GM12878 (cell line): ENCODE measurements around the gene PRR14L. TPM values are rescaled to one million over a fixed set of nuclear protein-coding genes. Genes with fewer than 3 reads are reported as not detected.

Experiments
- ATAC-seq: fragments of 200-7000 bp; cut with Tn5 transposase; 3 replicates; pipeline ENCODE4 v1.9.1; 2020; ENCODE audit warnings: mild to moderate bottlenecking, moderate library complexity
- BruUV-seq: library from RNA; stranded (reverse); fragments of 400-500 nt; replicated peaks from 2 replicates; lab custom pipeline; 2021; lab: Mats Ljungman, UMichigan
- CTCF ChIA-PET: fragments of 300-600 bp; sonication (Branson Sonifier 250); formaldehyde crosslinking; extraction: SDS; loops from one replicate; lab custom pipeline; 2021; ENCODE audit warnings: inconsistent platforms; lab: Yijun Ruan, JAX
- POLR2A ChIA-PET: fragments of 350-600 bp; formaldehyde crosslinking; extraction: SDS; loops from one replicate; lab custom pipeline; 2021; ENCODE audit warnings: inconsistent platforms; lab: Charles Lee
- RAD21 ChIA-PET: fragments of 300-600 bp; sonication (Branson Sonifier 250); formaldehyde crosslinking; loops from one replicate; lab custom pipeline; 2023; ENCODE audit warnings: antibody characterized with exemption; ENCODE audit not compliant: unreplicated experiment; lab: Charles Lee
- SMC1A ChIA-PET: fragments of 300-600 bp; sonication (Branson Sonifier 250); formaldehyde crosslinking; loops from one replicate; lab custom pipeline; 2023; ENCODE audit not compliant: unreplicated experiment, uncharacterized antibody; lab: Charles Lee
- DNase-seq: peaks from one replicate; pipeline ENCODE4 v3.0.0-alpha.2; 2011; ENCODE audit warnings: low read depth, low spot score
- FAIRE-seq: peaks from 3 replicates; lab custom pipeline; 2011; peaks lifted over from hg19 to GRCh38; lab: Jason Lieb, UNC
- H2AFZ ChIP-seq: 2 replicates; pipeline ENCODE4 v1.6.0; 2011; ENCODE audit warnings: low read depth, low read length, control low read depth; ENCODE audit not compliant: control insufficient read depth
- H3K27ac ChIP-seq: 2 replicates; pipeline ENCODE4 v1.5.1; 2011; ENCODE audit warnings: control low read depth; ENCODE audit not compliant: control insufficient read depth, insufficient read depth
- H3K27me3 ChIP-seq, 2 experiments: replicated peaks in 1 of 2; 2 replicates each; pipeline versions ENCODE4 v1.6.0 to v1.6.1; 2011; ENCODE audit warnings: low read length in 1 of 2; ENCODE audit not compliant: control insufficient read depth in 2 of 2, insufficient read depth in 2 of 2
- H3K36me3 ChIP-seq, 2 experiments: 2 replicates each; pipeline ENCODE4 v1.5.1; 2011; ENCODE audit warnings: low read length in 1 of 2; ENCODE audit not compliant: control insufficient read depth in 2 of 2, insufficient read depth in 2 of 2
- H3K4me1 ChIP-seq: 2 replicates; pipeline ENCODE4 v1.6.1; 2011; ENCODE audit warnings: mild to moderate bottlenecking, low read length, moderate library complexity, mixed read lengths; ENCODE audit not compliant: control insufficient read depth, insufficient read depth
- H3K4me2 ChIP-seq: 2 replicates; pipeline ENCODE4 v1.6.0; 2011; ENCODE audit warnings: control low read depth; ENCODE audit not compliant: control insufficient read depth, insufficient read depth
- H3K4me3 ChIP-seq: fragments of 200-600 bp; sonication (generic); 2 replicates; pipeline ENCODE4 v1.5.1; 2016
- H3K79me2 ChIP-seq: 2 replicates; pipeline ENCODE4 v1.6.0; 2011; ENCODE audit warnings: low read length; ENCODE audit not compliant: control insufficient read depth, insufficient read depth
- H3K9ac ChIP-seq: 2 replicates; pipeline ENCODE4 v1.8.0; 2011; ENCODE audit warnings: low read length, control low read depth, mixed read lengths; ENCODE audit not compliant: control insufficient read depth, insufficient read depth
- H3K9me3 ChIP-seq: replicated peaks from 3 replicates; pipeline ENCODE4 v1.5.1; 2011; ENCODE audit warnings: mild to moderate bottlenecking, low read length; ENCODE audit not compliant: control insufficient read depth, insufficient read depth
- H4K20me1 ChIP-seq: 2 replicates; pipeline ENCODE4 v1.6.0; 2011; ENCODE audit not compliant: control insufficient read depth, insufficient read depth
- BMI1 ChIP-seq: fragments of 450-650 bp; IDR thresholded peaks from 2 replicates; pipeline ENCODE4 v1.6.1; 2016; ENCODE audit warnings: mild to moderate bottlenecking, moderate library complexity, borderline replicate concordance
- HDAC2 ChIP-seq: fragments of 200-600 bp; sonication (generic); IDR thresholded peaks from 2 replicates; pipeline ENCODE4 v1.6.1; 2017
- SIN3A ChIP-seq: IDR thresholded peaks from 2 replicates; pipeline ENCODE4 v1.6.1; 2012; ENCODE audit warnings: low read depth, low read length, improper control_type of control experiment
- ZSCAN29 ChIP-seq: fragments of 450-650 bp; IDR thresholded peaks from 2 replicates; pipeline ENCODE4 v1.6.1; 2017; ENCODE audit warnings: mild to moderate bottlenecking, moderate library complexity
- WGBS: methylation state at CpG from one replicate; pipeline ENCODE4 v1.1.6; 2016; ENCODE audit warnings: low lambda C conversion rate; ENCODE audit not compliant: insufficient replicate concordance, insufficient coverage; ENCODE audit errors: missing lambda C conversion rate; 5-methylcytosine and 5-hydroxymethylcytosine counted together
- in situ Hi-C: fragments of 300-500 bp; cut with MboI; formaldehyde crosslinking; loops from 9 replicates; pipeline ENCODE4 v1.14.3; 2018; ENCODE audit warnings: mixed read lengths
- intact Hi-C: fragments of 100-400 bp; cut with micrococcal nuclease; formaldehyde crosslinking; loops from one replicate; pipeline ENCODE4 v1.14.2; 2022; ENCODE audit not compliant: unreplicated experiment
- polyA plus RNA-seq, 11 experiments: library from polyadenylated mRNA; depleted of rRNA in 4 of 11; unstranded in 6 of 11; stranded (reverse) in 5 of 11; fragments of >200 nt; fragmentation: Nextera tagmentation in 4 of 11; fragmentation: Illumina TruSeq in 1 of 11; extraction: Ambion mirVana in 4 of 11; extraction: Trizol in 1 of 11; gene quantifications; 1 replicate in 1 of 11; 2 replicates in 10 of 11; pipeline versions ENCODE4 v1.2.1 to v1.2.3, GENCODE V29; 2011 to 2016; ENCODE audit warnings: inconsistent platforms in 2 of 11, missing spikeins in 2 of 11, low read depth in 1 of 11
- total RNA-seq, 4 experiments: library from RNA; depleted of rRNA in 3 of 4; stranded (reverse); fragments of >200 nt in 3 of 4; fragmentation: Illumina TruSeq in 1 of 4; extraction: Trizol in 1 of 4; gene quantifications; 2 replicates each; pipeline versions ENCODE4 v1.2.1 to v1.2.3, GENCODE V29; 2013 to 2021
- TF ChIP-seq, protein P1 (sequence below): fragments of 450-650 bp; formaldehyde crosslinking; IDR thresholded peaks from 2 replicates; pipeline ENCODE4 v1.5.0; 2022; ENCODE audit warnings: mild to moderate bottlenecking, missing genetic modification characterization

PRR14L gene
- total and polyA plus RNA-seq, 10 of the 15 experiments (the other 5 are each of a cell fraction or from before 2014, with no cell fraction given): 4.2 to 49.0 (median 21.4) TPM

DNA sequence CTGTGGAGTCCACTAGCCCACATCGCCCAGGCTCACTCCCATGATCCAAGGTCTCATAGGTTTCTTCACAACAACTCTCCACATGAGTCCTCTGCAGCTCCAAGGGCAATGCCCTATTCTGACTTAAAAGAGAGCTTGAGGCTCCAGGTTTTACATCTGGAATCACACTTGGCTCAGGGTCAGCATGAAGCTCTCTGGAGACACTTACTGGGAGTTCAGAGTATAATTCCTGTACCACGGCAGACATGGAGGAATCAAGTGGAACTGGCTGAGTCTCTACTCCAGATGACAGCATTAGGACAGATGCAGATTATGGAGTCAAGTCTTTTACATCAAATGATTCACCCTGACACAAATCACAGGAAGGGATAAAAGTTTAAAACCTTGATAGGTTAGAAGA is 11.4 kb downstream of the PRR14L start:
- Histone ChIP-seq H4K20me1 (no peaks in the 10 kb centered on the region), H3K36me3 (peaks cover 3 to 9% of the 10 kb centered on the region in 2 experiments), H3K27ac (no peak overlapping the region), H3K4me1 (peaks cover 3% of the 10 kb centered on the region; the same call in 1 of the 2 replicates), H3K79me2 (peaks cover 27% of the 10 kb centered on the region), H3K4me3 (no peak overlapping the region), H2AFZ (no peak overlapping the region), H3K9me3 (no peaks in the 10 kb centered on the region), H3K4me2 (no peak overlapping the region), H3K9ac (no peak overlapping the region), H3K27me3 (no peaks in the 10 kb centered on the region)
- ChIA-PET RAD21 (no interaction called here), CTCF (interaction anchor here (1.2 kb wide), 1 partner anchor 73 kb away, joined by 6 read pairs; no protein-coding TSS in a partner anchor), POLR2A (interaction anchor here (0.5 kb wide), 1 partner anchor 13 kb away, joined by 7 read pairs; no protein-coding TSS in a partner anchor), SMC1A (interaction anchor here (0.9 kb wide), 1 partner anchor 12 kb away, joined by 3 read pairs; no protein-coding TSS in a partner anchor)
- WGBS: 100% methylated on average over 2 of the region's 2 CpGs
- in situ Hi-C loops (no loop called here), intact Hi-C loops (no loop called here)
- FAIRE-seq (no peak), ATAC-seq (no peak), DNase-seq (no peak)
- no TSS peak for BruUV-seq
- no peak for TF ChIP-seq BMI1
- TF ChIP-seq, protein P1, sequence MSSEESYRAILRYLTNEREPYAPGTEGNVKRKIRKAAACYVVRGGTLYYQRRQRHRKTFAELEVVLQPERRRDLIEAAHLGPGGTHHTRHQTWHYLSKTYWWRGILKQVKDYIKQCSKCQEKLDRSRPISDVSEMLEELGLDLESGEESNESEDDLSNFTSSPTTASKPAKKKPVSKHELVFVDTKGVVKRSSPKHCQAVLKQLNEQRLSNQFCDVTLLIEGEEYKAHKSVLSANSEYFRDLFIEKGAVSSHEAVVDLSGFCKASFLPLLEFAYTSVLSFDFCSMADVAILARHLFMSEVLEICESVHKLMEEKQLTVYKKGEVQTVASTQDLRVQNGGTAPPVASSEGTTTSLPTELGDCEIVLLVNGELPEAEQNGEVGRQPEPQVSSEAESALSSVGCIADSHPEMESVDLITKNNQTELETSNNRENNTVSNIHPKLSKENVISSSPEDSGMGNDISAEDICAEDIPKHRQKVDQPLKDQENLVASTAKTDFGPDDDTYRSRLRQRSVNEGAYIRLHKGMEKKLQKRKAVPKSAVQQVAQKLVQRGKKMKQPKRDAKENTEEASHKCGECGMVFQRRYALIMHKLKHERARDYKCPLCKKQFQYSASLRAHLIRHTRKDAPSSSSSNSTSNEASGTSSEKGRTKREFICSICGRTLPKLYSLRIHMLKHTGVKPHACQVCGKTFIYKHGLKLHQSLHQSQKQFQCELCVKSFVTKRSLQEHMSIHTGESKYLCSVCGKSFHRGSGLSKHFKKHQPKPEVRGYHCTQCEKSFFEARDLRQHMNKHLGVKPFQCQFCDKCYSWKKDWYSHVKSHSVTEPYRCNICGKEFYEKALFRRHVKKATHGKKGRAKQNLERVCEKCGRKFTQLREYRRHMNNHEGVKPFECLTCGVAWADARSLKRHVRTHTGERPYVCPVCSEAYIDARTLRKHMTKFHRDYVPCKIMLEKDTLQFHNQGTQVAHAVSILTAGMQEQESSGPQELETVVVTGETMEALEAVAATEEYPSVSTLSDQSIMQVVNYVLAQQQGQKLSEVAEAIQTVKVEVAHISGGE (CRISPR knock-in tag): no peak
- no peak for TF ChIP-seq ZSCAN29
- TF ChIP-seq HDAC2: no peak
- TF ChIP-seq SIN3A: no peak
